ENCODE measurements around the gene CALR3. TPM values are rescaled to one million over a fixed set of nuclear protein-coding genes. Genes with fewer than 3 reads are reported as not detected.
"Not testable (repeated sequence)": the region's sequence is repeated elsewhere in the genome, so short reads cannot be mapped to it uniquely, and the experiment has no call there.

The CALR3 gene
- total RNA-seq, 1 experiment from 2014 or later, result not detected

DNA sequence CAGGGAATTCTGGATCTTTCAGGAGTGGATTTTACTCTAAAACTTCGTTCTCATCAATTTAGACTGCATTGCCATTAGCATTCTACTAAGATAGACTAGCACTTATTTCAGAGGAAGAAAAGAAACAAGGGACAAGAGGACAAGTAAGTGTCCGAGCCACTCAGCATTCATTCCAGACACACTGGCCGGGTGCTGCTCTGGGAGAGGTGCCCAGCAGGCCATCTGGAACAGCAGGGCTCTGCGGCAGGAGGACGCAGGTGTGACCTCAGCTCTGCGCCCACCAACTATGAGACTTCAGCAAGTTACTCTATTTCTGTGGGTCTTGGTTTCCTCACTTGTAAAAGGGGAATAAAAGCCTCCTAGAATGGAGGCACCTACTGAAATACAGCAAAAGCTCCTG lies 28.4 kb downstream of the CALR3 start:
- TF ChIP-seq, protein P1, sequence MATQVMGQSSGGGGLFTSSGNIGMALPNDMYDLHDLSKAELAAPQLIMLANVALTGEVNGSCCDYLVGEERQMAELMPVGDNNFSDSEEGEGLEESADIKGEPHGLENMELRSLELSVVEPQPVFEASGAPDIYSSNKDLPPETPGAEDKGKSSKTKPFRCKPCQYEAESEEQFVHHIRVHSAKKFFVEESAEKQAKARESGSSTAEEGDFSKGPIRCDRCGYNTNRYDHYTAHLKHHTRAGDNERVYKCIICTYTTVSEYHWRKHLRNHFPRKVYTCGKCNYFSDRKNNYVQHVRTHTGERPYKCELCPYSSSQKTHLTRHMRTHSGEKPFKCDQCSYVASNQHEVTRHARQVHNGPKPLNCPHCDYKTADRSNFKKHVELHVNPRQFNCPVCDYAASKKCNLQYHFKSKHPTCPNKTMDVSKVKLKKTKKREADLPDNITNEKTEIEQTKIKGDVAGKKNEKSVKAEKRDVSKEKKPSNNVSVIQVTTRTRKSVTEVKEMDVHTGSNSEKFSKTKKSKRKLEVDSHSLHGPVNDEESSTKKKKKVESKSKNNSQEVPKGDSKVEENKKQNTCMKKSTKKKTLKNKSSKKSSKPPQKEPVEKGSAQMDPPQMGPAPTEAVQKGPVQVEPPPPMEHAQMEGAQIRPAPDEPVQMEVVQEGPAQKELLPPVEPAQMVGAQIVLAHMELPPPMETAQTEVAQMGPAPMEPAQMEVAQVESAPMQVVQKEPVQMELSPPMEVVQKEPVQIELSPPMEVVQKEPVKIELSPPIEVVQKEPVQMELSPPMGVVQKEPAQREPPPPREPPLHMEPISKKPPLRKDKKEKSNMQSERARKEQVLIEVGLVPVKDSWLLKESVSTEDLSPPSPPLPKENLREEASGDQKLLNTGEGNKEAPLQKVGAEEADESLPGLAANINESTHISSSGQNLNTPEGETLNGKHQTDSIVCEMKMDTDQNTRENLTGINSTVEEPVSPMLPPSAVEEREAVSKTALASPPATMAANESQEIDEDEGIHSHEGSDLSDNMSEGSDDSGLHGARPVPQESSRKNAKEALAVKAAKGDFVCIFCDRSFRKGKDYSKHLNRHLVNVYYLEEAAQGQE (IDR thresholded peaks at IDR 0.05; ENCODE audit: insufficient read depth in 1 of 2, low read depth in 2 of 2, low read length in 1 of 2), result no peak
- TF ChIP-seq TCF7L2 (IDR thresholded peaks at IDR 0.05; ENCODE audit: low read depth, low read length) (no peak), POLR2AphosphoS5 (IDR thresholded peaks at IDR 0.05; ENCODE audit: low read depth, low read length) (no peak), SIN3A (IDR thresholded peaks at IDR 0.05; ENCODE audit: borderline replicate concordance, insufficient read depth, low read depth, low read length) (no peak)
- TF ChIP-seq, protein P2, sequence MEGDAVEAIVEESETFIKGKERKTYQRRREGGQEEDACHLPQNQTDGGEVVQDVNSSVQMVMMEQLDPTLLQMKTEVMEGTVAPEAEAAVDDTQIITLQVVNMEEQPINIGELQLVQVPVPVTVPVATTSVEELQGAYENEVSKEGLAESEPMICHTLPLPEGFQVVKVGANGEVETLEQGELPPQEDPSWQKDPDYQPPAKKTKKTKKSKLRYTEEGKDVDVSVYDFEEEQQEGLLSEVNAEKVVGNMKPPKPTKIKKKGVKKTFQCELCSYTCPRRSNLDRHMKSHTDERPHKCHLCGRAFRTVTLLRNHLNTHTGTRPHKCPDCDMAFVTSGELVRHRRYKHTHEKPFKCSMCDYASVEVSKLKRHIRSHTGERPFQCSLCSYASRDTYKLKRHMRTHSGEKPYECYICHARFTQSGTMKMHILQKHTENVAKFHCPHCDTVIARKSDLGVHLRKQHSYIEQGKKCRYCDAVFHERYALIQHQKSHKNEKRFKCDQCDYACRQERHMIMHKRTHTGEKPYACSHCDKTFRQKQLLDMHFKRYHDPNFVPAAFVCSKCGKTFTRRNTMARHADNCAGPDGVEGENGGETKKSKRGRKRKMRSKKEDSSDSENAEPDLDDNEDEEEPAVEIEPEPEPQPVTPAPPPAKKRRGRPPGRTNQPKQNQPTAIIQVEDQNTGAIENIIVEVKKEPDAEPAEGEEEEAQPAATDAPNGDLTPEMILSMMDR (IDR thresholded peaks at IDR 0.05), result no peak
- CTCF ChIA-PET, result no interaction called here
- H3K27ac ChIP-seq (ENCODE audit: low read length), result no peak overlapping the region
- POLR2A ChIA-PET, result no interaction called here
- in situ Hi-C loops (cut with HindIII; ENCODE audit: low pct_unique_long_range_greater_than_20kb, low sequenced_read_pairs), result no loop called here
- no peaks in the 10 kb centered on the region for H3K27me3 ChIP-seq (ENCODE audit: control insufficient read depth, insufficient read depth, low read length)
- no peak overlapping the region for H3K4me3 ChIP-seq (ENCODE audit: low read depth in 2 of 2, low read length in 2 of 2)
- peaks cover 2% of the 10 kb centered on the region; the same call in 1 of the 2 replicates for H3K36me3 ChIP-seq (ENCODE audit: control insufficient read depth, insufficient read depth, low read length)
- no peaks in the 10 kb centered on the region for H3K9me3 ChIP-seq (ENCODE audit: control insufficient read depth, insufficient read depth, low read depth, low read length)
- DNase-seq (ENCODE audit: low read depth, low spot score) (no peak), ATAC-seq (no peak)
- intact Hi-C loops (cut with micrococcal nuclease; ENCODE audit: unreplicated experiment), result no loop called here
- H3K4me1 ChIP-seq (ENCODE audit: control insufficient read depth, insufficient read depth, low read length), result peaks cover 23% of the 10 kb centered on the region
- no TSS peak for BruUV-seq (replicated peaks)

DNA sequence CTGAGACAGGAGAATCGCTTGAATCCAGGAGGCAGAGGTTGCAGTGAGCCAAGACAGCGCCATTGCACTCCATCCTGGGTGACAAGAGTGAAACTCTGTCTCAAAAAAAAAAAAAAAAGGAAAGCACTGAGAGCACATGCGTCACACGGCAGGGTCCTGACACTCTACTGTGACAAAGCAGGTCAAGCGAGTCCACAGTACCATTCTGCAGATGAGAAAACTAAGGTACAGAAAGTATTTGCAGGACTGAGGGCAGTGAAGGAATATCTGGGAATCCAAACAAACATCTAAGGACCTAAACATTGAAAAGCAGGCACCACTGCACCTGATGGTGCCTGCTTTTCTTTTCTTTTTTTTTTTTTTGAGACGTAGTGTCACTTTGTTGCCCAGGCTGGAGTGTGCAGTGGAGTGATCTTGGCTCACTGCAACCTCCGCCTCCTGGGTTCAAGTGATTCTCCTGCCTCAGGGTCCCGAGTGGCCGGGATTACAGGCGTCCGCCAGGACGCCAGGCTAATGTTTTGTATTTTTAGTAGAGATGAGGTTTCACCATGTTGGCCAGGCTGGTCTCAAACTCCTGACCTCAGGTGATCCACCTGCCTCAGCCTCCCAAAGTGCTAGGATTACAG lies 29.1 kb downstream of the CALR3 start:
- in situ Hi-C loops (cut with HindIII; ENCODE audit: low pct_unique_long_range_greater_than_20kb, low sequenced_read_pairs); H3K4me3 ChIP-seq (ENCODE audit: low read depth in 2 of 2, low read length in 2 of 2); BruUV-seq (replicated peaks); intact Hi-C loops (cut with micrococcal nuclease; ENCODE audit: unreplicated experiment); H3K9me3 ChIP-seq (ENCODE audit: control insufficient read depth, insufficient read depth, low read depth, low read length); CTCF ChIA-PET; ATAC-seq; H3K27me3 ChIP-seq (ENCODE audit: control insufficient read depth, insufficient read depth, low read length); POLR2A ChIA-PET; H3K36me3 ChIP-seq (ENCODE audit: control insufficient read depth, insufficient read depth, low read length); DNase-seq (ENCODE audit: low read depth, low spot score); H3K27ac ChIP-seq (ENCODE audit: low read length): not testable (repeated sequence)
- peaks cover 23% of the 10 kb centered on the region for H3K4me1 ChIP-seq (ENCODE audit: control insufficient read depth, insufficient read depth, low read length)

DNA sequence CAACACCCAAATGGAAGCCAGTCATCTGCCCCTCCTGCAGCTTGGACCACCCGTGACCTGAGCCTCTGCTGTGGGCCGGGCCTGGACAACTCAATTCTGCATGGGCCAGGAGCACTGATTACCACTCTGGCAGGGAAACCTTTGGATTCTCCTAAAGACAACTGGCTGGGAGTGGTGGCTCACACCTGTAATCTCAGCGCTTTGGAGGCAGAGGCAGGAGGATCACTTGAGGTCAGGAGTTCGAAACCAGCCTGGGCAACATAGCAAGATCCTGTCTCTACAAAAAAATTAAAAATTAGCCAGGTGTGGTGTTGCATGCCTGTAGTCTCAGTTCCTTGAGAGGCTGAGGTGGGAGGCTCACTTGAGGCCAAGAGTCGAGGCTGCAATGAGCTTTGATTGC lies 30.7 kb downstream of the CALR3 start:
- TF ChIP-seq, protein P2 (IDR thresholded peaks at IDR 0.05), result no peak
- no peak for TF ChIP-seq POLR2AphosphoS5 (IDR thresholded peaks at IDR 0.05; ENCODE audit: low read depth, low read length)
- TF ChIP-seq, protein P1 (IDR thresholded peaks at IDR 0.05; ENCODE audit: insufficient read depth in 1 of 2, low read depth in 2 of 2, low read length in 1 of 2), result no peak
- TF ChIP-seq SIN3A (IDR thresholded peaks at IDR 0.05; ENCODE audit: borderline replicate concordance, insufficient read depth, low read depth, low read length), result no peak
- no peak for TF ChIP-seq TCF7L2 (IDR thresholded peaks at IDR 0.05; ENCODE audit: low read depth, low read length)
- H3K27me3 ChIP-seq (ENCODE audit: control insufficient read depth, insufficient read depth, low read length), result no peaks in the 10 kb centered on the region
- intact Hi-C loops (cut with micrococcal nuclease; ENCODE audit: unreplicated experiment), result no loop called here
- no peaks in the 10 kb centered on the region for H3K9me3 ChIP-seq (ENCODE audit: control insufficient read depth, insufficient read depth, low read depth, low read length)
- ATAC-seq (no peak), DNase-seq (ENCODE audit: low read depth, low spot score) (no peak)
- H3K4me1 ChIP-seq (ENCODE audit: control insufficient read depth, insufficient read depth, low read length), result peaks cover 17% of the 10 kb centered on the region
- in situ Hi-C loops (cut with HindIII; ENCODE audit: low pct_unique_long_range_greater_than_20kb, low sequenced_read_pairs), result no loop called here
- no TSS peak for BruUV-seq (replicated peaks)
- POLR2A ChIA-PET, result no interaction called here
- no peak overlapping the region for H3K27ac ChIP-seq (ENCODE audit: low read length)
- H3K4me3 ChIP-seq (ENCODE audit: low read depth in 2 of 2, low read length in 2 of 2), result no peak overlapping the region
- CTCF ChIA-PET, result no interaction called here
- H3K36me3 ChIP-seq (ENCODE audit: control insufficient read depth, insufficient read depth, low read length), result no peaks in the 10 kb centered on the region

All from Panc1 (cell line).